Smooth muscle cell (in vitro differentiated cells): ENCODE data around the gene HES1. TPM values are rescaled to one million over a fixed set of nuclear protein-coding genes. Genes with fewer than 3 reads are reported as not detected.

Experiments used
- DNase-seq: peaks from one replicate; lab custom pipeline; 2025; ENCODE audit not compliant: unreplicated experiment; lab: John Stamatoyannopoulos, UW
- H2AFZ ChIP-seq: fragments of 200-600 bp; sonication (generic); 2 replicates; pipeline ENCODE4 v1.6.0; 2016; ENCODE audit warnings: antibody characterized with exemption, low read depth, mild to moderate bottlenecking
- H3F3A ChIP-seq: fragments of 200-600 bp; sonication (generic); 2 replicates; pipeline ENCODE4 v1.6.0; 2017; ENCODE audit warnings: antibody characterized with exemption, low read depth
- H3K27ac ChIP-seq: fragments of 200-600 bp; sonication (generic); 2 replicates; pipeline ENCODE4 v1.5.1; 2016; ENCODE audit warnings: low read depth, mild to moderate bottlenecking
- H3K27me3 ChIP-seq: fragments of 200-600 bp; sonication (generic); 2 replicates; pipeline ENCODE4 v1.6.1; 2016; ENCODE audit warnings: low read depth, mild to moderate bottlenecking
- H3K36me3 ChIP-seq: fragments of 200-600 bp; sonication (generic); 2 replicates; pipeline ENCODE4 v1.5.1; 2016; ENCODE audit warnings: low read depth
- H3K4me1 ChIP-seq: fragments of 200-600 bp; sonication (generic); 2 replicates; pipeline ENCODE4 v1.5.1; 2016; ENCODE audit warnings: low read depth
- H3K4me2 ChIP-seq: fragments of 200-600 bp; sonication (generic); 2 replicates; pipeline ENCODE4 v1.6.0; 2016; ENCODE audit warnings: mild to moderate bottlenecking
- H3K4me3 ChIP-seq: fragments of 200-600 bp; sonication (generic); 2 replicates; pipeline ENCODE4 v1.5.1; 2016; ENCODE audit warnings: mild to moderate bottlenecking
- H3K79me2 ChIP-seq: fragments of 200-600 bp; sonication (generic); 2 replicates; pipeline ENCODE4 v1.6.0; 2016; ENCODE audit warnings: low read depth, mild to moderate bottlenecking
- H3K9ac ChIP-seq: fragments of 200-600 bp; sonication (generic); 2 replicates; pipeline ENCODE4 v1.6.0; 2016; ENCODE audit warnings: low read depth
- H3K9me3 ChIP-seq: fragments of 200-600 bp; sonication (generic); replicated peaks from 2 replicates; pipeline ENCODE4 v1.5.1; 2016; ENCODE audit warnings: low read depth
- H4K20me1 ChIP-seq: fragments of 200-600 bp; sonication (generic); 2 replicates; pipeline ENCODE4 v1.6.0; 2016; ENCODE audit warnings: low read depth
- WGBS: methylation state at CpG from one replicate; pipeline ENCODE4 v1.1.7; 2016; ENCODE audit warnings: low lambda C conversion rate; 5-methylcytosine and 5-hydroxymethylcytosine counted together
- polyA plus RNA-seq: library from polyadenylated mRNA; unstranded; fragments of >200 nt; fragmentation: Nextera tagmentation; extraction: Ambion mirVana; gene quantifications from 2 replicates; pipeline ENCODE4 v1.2.1, GENCODE V29; 2016
- total RNA-seq: library from RNA; depleted of rRNA; stranded (reverse); fragments of >200 nt; gene quantifications from 2 replicates; pipeline ENCODE4 v1.2.3, GENCODE V29; 2014
- TF ChIP-seq, protein P1 (sequence below): fragments of 200-600 bp; sonication (generic); IDR thresholded peaks from 2 replicates; pipeline ENCODE4 v1.5.1; 2017; ENCODE audit warnings: borderline replicate concordance, mild to moderate bottlenecking, antibody characterized with exemption; ENCODE audit not compliant: insufficient read depth, poor library complexity, severe bottlenecking

The HES1 gene
- total and polyA plus RNA-seq, 2 experiments from 2014 or later = 59.9 to 69.5 TPM

DNA sequence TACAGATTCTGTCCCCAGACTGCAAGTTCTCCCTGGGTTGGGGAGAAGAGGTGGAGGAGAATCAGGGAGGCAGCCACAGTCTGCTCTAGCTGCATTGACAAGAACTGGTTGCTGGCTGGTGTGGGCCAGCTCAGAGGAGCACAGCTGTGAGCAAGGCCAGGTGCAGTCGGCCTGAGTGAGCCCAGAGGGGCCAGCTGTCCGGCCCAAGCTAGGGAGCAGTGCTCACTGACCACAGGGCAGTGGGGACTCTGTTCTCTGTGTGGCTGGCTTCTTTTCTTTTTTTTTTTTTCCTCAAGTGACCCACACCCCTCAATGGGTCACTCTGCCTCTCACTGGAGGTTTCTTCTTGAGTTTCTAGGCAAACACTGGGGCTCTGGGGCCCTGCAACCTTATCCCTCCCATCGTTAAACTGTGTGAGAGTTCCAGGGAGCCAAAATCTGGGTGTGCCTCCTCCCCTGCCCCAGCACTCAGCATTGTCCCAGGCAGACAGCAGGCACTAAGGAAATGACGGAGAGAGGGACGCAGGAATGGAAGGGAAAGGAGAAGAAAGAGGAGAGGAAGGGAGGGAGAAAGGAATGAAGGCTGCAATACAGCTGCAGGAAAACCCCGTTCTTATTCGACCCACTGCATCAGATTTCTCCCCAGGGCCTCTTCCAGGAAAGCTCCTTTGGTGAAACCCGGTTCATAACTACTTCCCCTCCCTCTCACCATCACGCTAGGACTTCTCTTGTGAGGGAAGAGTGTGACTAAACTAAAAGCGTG, 37.7 kb upstream of the HES1 start:
- Histone ChIP-seq H3K4me2 (no peak overlapping the region), H2AFZ (no peak overlapping the region), H3F3A (no peaks in the 10 kb centered on the region), H3K4me3 (no peak overlapping the region), H3K9me3 (no peaks in the 10 kb centered on the region), H3K36me3 (no peaks in the 10 kb centered on the region), H3K27me3 (peaks cover 13% of the 10 kb centered on the region), H4K20me1 (no peaks in the 10 kb centered on the region), H3K27ac (no peak overlapping the region), H3K4me1 (peaks cover 7% of the 10 kb centered on the region), H3K9ac (no peak overlapping the region), H3K79me2 (no peaks in the 10 kb centered on the region)
- DNase-seq = no peak
- TF ChIP-seq, protein P1, sequence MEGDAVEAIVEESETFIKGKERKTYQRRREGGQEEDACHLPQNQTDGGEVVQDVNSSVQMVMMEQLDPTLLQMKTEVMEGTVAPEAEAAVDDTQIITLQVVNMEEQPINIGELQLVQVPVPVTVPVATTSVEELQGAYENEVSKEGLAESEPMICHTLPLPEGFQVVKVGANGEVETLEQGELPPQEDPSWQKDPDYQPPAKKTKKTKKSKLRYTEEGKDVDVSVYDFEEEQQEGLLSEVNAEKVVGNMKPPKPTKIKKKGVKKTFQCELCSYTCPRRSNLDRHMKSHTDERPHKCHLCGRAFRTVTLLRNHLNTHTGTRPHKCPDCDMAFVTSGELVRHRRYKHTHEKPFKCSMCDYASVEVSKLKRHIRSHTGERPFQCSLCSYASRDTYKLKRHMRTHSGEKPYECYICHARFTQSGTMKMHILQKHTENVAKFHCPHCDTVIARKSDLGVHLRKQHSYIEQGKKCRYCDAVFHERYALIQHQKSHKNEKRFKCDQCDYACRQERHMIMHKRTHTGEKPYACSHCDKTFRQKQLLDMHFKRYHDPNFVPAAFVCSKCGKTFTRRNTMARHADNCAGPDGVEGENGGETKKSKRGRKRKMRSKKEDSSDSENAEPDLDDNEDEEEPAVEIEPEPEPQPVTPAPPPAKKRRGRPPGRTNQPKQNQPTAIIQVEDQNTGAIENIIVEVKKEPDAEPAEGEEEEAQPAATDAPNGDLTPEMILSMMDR = no peak
- WGBS = 75% methylated on average over 10 of the region's 10 CpGs

DNA sequence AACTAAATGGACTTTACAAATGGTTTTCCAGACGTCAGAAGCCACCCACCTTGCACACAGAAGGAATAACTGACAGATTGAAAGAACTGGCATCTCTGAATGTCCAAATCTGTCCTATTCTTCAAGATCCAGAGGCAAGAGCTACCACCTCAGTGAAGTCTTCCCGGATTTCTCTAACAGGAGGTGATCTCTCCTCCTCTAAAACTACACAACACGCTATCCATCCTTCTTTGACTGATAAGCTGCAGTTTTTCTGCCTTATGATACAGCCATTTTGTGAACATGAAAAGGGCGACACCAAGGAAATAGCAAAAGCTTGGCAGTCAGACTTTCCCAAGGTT, 37.1 kb upstream of the HES1 start:
- Histone ChIP-seq H3K9ac (no peak overlapping the region), H3K9me3 (no peaks in the 10 kb centered on the region), H3K27ac (no peak overlapping the region), H3K4me2 (no peak overlapping the region), H4K20me1 (no peaks in the 10 kb centered on the region), H3F3A (no peaks in the 10 kb centered on the region), H3K79me2 (no peaks in the 10 kb centered on the region), H3K36me3 (no peaks in the 10 kb centered on the region), H3K4me3 (no peak overlapping the region), H3K27me3 (peaks cover 13% of the 10 kb centered on the region), H3K4me1 (peaks cover 7% of the 10 kb centered on the region), H2AFZ (no peak overlapping the region)
- WGBS = 93% methylated on average over 4 of the region's 4 CpGs
- DNase-seq = no peak
- TF ChIP-seq, protein P1 = no peak

DNA sequence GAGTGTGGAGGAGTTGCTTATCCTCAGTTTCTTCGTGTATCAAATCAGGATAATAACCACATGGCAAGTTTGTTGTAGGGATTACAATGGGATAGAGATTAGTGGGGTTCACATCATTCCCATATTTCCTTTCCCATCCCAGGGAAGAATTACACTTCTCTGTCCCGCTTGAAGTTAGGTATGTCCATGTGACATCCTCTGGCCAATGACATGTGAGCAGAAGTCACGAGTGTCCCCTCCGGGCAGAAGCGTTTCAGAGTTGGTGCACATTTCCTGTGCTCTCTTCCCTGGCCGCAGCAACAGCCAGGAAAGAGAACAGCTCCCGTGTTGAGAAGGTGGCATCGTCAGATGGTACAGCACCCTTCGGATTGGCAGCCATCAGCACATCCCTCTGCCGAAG, 36.7 kb upstream of the HES1 start:
- Histone ChIP-seq H3K36me3 (no peaks in the 10 kb centered on the region), H2AFZ (no peak overlapping the region), H3K9me3 (no peaks in the 10 kb centered on the region), H3K4me3 (no peak overlapping the region), H4K20me1 (no peaks in the 10 kb centered on the region), H3K79me2 (no peaks in the 10 kb centered on the region), H3K4me2 (no peak overlapping the region), H3K4me1 (peaks cover 10% of the 10 kb centered on the region), H3F3A (no peaks in the 10 kb centered on the region), H3K27ac (no peak overlapping the region), H3K27me3 (peaks cover 13% of the 10 kb centered on the region), H3K9ac (no peak overlapping the region)
- 77% methylated on average over 10 of the region's 10 CpGs for WGBS
- no peak for DNase-seq
- TF ChIP-seq, protein P1 = no peak

DNA sequence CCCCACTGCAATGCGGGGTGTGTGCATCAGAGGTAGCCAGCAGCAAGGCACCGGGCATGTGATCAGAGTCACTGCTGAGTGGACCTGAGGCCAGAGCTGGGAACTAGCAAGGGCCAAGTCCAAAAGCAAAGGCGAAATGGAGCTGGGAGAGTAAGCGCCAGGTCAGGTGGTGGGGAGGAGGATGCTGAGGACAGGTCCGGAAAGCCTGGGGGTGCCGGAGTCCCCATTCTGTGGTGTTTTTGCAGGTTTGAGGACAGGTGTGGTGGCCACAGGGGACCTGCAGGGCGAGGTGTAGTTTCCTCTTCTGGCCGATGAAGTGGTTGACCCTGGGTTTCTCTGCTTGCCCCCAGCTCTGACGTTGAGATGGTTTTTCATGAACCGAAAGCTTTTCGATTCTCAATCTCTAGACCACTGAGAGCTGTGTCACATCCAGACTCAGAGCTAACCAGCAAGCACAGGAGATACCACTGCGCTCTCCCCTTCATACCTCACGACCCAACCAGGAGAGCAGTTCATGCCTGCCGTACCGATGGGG, 35.0 kb upstream of the HES1 start:
- H3K27me3 ChIP-seq = peaks cover 13% of the 10 kb centered on the region
- no peak for DNase-seq

More for the DNA sequence above, 35.0 kb upstream of the HES1 start:
- Histone ChIP-seq H4K20me1 (no peaks in the 10 kb centered on the region), H3K4me2 (no peak overlapping the region), H3F3A (no peaks in the 10 kb centered on the region), H3K9ac (no peak overlapping the region), H3K36me3 (no peaks in the 10 kb centered on the region), H3K9me3 (no peaks in the 10 kb centered on the region), H3K79me2 (no peaks in the 10 kb centered on the region), H2AFZ (no peak overlapping the region), H3K4me1 (peaks cover 18% of the 10 kb centered on the region), H3K27ac (no peak overlapping the region), H3K4me3 (no peak overlapping the region)
- 91% methylated on average over 15 of the region's 15 CpGs for WGBS
- TF ChIP-seq, protein P1 = no peak
